Loucy (cell line): ENCODE results near the gene IGSF3.

Source experiments
- EZH2phosphoT487 ChIP-seq: fragments of 200-600 bp; IDR thresholded peaks from 2 replicates; pipeline ENCODE4 v1.6.1; 2018; ENCODE audit warnings: antibody characterized with exemption, mild to moderate bottlenecking, moderate library complexity, borderline replicate concordance
- TF ChIP-seq, protein P1 (sequence below): fragments of 200-600 bp; sonication (generic); conservative IDR thresholded peaks from 2 replicates; pipeline ENCODE4 v1.5.1; 2014; ENCODE audit warnings: mild to moderate bottlenecking, antibody characterized with exemption, low read length

DNA sequence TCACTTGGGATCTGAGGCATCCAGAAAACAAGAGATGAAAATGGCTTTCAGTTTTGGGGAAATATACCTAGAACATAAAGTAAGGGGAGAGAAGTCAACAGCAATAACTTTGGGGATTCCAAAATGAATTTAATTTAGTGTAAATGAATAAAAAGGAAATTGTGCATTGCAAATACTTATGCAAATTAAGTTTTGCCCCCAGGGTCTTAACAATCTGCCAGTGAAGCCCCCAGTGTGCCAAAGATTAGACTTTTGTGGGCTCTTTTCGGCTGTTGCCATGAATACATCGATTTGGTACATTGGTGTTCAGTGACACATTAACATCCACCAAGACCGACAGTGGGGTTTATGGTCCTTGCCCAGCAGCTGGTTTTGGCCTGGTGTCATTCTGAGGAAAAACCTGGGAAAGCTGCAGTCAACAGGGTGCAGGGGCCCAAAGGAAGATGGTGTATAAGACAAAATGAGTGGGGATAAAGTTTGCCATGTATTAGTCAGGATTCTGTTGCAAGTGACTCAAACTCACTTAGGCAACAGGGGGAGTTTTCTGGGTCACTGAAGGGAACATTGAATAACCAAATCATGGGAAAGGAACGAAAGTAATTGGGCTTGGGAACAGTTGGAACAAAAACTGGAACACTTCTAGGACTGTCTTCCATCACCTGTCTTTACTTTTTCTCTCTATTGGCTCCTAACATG, 30.2 kb upstream of the IGSF3 start:
- TF ChIP-seq, protein P1, sequence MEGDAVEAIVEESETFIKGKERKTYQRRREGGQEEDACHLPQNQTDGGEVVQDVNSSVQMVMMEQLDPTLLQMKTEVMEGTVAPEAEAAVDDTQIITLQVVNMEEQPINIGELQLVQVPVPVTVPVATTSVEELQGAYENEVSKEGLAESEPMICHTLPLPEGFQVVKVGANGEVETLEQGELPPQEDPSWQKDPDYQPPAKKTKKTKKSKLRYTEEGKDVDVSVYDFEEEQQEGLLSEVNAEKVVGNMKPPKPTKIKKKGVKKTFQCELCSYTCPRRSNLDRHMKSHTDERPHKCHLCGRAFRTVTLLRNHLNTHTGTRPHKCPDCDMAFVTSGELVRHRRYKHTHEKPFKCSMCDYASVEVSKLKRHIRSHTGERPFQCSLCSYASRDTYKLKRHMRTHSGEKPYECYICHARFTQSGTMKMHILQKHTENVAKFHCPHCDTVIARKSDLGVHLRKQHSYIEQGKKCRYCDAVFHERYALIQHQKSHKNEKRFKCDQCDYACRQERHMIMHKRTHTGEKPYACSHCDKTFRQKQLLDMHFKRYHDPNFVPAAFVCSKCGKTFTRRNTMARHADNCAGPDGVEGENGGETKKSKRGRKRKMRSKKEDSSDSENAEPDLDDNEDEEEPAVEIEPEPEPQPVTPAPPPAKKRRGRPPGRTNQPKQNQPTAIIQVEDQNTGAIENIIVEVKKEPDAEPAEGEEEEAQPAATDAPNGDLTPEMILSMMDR = no peak
- no peak for TF ChIP-seq EZH2phosphoT487
